GM18873 (cell line): ENCODE results near the gene TRIO.

ENCODE experiments used
- ATAC-seq: cut with Tn5 transposase; IDR thresholded peaks from one replicate; pipeline ENCODE4 v1.9.1; 2021; ENCODE audit warnings: mild to moderate bottlenecking, moderate library complexity, moderate number of reproducible peaks; ENCODE audit not compliant: unreplicated experiment, low FRiP score

Gene TRIO

GRCh38 chr5:14183187-14183939 lies 40.2 kb downstream of the TRIO start:
- ATAC-seq, result no peak

GRCh38 chr5:14184082-14184481 lies 40.9 kb downstream of the TRIO start:
- no peak for ATAC-seq

- ATAC-seq, result no peak
These were observed 41.6 kb downstream of the TRIO start for GRCh38 chr5:14184725-14185124.

DNA sequence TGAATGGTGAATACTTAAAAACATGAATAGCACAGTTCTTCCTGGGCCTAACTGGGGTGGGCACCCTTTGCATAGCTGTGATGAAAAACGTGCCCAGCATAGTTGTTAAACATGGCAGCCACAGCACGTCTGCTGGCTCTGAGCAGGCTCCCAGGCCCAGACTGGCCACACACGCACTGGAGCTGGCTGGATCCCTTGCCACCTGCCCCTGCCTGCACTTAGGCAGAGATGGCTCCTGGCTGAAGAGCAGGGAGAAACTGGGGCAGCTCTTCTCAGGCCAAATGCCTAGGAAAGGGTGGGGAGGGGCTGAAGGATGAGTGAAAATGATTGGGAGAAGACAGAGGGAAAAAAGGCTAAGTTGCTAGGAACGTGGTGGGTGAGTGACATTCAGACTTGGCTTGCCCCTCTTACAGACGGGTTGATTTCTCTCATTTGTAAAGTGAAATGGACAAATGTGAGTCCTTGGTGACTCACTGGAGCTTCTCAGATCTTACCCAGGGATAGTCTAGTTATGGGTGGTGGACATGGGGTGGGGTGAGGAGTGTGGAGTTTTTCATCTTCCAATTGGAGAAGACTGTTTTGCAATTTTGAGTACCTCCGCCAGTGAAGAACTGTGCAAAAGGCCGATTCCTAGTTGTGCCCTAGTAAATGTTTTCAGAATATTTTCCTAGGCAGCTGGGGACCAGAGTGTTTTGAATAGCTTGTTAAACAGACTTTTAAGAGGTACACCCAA lies 42.4 kb downstream of the TRIO start:
- no peak for ATAC-seq

DNA sequence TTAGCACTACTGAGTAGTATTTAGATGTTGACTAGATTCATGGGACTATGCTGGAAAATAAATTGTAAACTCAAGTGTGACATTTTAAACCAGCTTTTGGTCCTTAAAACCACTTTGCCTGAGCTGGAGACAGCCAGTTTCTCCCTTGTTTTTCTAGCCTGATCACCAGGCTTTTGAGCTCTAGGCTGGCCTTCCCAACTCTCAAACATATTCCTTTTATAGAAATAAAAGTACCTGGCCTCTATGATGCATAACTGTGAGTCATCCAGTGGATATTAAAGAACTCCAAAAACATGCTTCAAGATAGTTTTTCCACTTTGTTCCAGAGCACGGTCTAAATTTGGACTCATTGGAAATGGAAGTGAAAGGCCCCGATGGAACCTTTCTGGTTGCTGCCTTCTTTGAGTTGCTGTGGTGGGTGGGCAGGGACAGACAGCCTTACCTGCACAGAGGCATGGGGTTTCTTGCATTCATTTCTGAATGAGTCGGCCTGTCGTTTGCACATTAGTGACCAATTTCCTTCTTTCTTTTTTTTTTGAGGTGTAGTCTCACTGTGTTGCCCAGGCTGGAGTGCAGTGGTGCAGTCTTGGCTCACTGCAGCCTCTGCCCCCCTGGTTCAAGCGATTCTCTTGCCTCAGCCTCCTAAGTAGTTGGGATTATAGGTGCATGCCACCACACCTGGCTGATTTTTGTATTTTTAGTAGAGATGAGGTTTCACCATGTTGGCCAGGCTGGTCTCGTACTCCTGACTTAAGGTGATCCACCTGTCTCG lies 43.1 kb downstream of the TRIO start:
- ATAC-seq, result no peak

GRCh38 chr5:14187157-14187556 lies 44.0 kb downstream of the TRIO start:
- no peak for ATAC-seq

DNA sequence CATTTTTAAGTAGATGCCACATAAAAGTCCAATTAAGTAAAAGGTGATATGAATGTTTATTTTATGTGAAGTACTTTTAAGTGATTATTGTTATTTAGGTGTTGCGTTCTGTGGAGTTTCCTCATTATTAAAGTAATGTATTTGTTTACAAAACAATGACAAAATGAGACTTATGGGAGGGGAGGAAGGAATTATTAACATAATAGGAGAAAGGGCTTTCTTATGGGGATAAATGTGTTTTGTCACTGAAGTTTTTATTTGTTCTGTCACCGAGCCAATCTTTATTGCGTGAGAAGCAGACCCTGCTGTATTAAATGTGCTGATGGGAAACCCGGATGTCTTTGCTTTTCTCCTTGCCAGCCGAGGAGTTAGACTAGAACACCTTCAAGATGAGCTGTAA lies 44.5 kb downstream of the TRIO start:
- ATAC-seq, result no peak

DNA sequence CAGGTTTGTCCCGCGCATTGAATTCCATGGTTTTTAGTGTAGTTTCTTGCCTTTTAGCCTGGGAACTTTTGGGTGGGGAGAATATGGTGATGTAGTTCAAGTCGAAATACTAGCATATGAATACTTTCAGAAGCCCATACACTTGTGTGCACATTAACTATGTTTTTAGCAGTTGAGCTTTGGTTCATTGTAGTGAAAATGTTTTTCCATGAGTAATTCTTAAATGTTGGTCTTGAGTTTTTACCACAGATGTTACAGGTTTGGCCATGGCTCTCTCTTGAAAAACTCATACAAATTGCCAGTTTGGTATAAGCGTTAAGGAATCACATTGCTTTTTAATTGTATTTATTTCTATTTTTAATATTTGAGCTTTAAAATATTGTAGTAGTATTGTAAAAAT lies 45.6 kb downstream of the TRIO start:
- ATAC-seq, result no peak

- no peak for ATAC-seq
These were observed 46.5 kb downstream of the TRIO start for GRCh38 chr5:14189680-14190079.

DNA sequence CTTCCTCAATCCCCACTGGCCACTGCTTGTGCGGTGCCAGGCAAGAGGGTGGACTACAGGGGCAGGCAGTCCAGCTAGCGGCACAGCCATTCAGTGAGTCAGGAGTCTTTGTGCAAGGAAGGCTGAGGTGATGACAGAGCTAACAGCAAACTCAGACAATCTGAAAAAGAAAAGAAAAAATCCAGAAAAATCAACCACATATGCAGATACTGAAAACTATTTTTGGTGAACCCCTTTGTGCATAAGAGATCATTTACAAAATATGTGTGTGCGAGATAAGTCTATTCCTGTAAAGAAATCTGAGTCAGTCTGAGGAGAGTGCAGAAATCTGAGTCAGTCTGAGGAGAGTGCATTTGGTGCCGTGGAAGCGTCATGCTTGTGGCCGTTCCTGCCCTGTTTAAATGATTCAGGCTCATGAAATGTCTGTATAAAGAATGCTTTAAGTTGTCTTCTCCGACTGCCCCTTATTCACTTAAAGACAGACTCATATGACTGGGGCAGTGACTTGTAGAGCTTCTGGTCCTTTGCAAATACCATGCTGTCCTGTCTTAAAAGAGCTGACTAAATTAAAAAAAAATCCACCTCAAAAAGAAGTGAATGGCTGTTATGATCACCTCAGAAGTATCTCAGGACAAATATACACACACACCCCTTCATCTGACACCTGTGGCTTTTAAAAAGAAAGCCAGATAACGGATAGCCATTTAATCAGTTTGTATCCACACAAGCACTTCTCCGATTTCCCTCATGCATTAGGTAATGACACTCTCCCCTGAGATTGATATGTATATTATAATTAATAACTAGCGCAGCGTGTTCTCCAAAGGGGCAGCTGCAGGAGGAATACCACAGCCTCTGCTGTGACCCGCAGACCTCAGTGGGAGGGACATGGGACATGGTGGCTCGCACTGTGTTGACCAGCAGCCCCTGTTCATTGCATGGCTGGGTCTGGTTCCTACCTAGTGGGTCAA lies 47.3 kb downstream of the TRIO start:
- no peak for ATAC-seq

DNA sequence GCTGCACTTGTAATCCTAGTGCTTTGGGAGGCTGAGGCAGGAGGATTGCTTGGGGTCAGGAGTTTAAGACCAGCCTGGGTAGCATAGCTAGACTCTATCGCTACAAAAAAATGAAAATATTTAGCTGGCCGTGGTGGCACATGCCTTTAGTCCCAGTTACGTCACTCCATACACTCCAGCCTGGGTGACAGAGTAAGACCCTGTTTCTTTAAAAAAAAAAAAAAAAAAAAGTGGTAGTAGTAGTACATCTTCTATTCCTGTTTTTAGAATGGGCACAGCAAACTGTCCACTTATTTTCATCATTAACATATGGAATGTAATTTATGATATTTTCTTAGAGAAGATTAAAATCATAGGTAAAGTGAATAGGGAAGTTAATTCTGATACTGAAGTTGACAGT lies 48.2 kb downstream of the TRIO start:
- ATAC-seq, result no peak

DNA sequence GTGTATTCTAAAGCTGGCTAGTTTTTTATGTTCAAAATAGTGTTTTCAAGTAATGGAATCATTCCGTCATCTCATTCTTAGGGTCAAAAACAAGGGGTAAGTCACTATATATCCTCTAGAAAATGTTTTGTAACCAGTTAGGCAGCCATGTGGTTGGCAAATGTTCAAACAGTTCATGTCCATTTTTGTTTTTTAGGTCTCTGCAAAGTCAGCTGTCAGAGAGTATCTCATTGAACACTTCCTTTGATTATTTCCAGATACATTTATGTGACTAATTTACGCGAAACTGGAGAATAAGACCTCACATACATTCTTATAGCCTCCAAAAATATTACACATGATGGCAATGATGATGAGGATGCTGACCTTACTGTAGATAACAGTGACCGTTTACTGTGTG lies 50.4 kb downstream of the TRIO start:
- ATAC-seq, result no peak

GRCh38 chr5:14195588-14195987 lies 52.4 kb downstream of the TRIO start:
- no peak for ATAC-seq

DNA sequence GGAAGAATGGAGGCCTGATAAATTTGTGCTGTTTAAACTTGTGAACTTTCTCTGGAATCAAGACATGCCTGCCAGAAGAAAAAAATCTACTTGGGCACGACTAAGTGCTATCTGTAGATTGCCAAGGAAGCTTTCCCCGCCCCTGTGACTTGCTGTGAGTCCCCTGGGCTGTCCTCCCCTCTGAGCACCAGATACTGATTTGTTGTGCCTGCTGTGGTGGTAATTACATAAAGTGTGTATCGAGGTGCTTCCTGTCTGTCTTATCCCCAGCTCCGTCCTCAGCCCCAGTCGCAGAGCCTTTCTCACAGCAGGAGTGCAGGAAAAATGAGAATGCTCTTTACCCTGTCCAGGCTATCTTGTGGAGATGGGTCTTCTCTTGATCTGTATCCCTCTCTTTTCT lies 53.9 kb downstream of the TRIO start:
- ATAC-seq, result no peak

- no peak for ATAC-seq
These were observed 56.8 kb downstream of the TRIO start for GRCh38 chr5:14199902-14200301.

DNA sequence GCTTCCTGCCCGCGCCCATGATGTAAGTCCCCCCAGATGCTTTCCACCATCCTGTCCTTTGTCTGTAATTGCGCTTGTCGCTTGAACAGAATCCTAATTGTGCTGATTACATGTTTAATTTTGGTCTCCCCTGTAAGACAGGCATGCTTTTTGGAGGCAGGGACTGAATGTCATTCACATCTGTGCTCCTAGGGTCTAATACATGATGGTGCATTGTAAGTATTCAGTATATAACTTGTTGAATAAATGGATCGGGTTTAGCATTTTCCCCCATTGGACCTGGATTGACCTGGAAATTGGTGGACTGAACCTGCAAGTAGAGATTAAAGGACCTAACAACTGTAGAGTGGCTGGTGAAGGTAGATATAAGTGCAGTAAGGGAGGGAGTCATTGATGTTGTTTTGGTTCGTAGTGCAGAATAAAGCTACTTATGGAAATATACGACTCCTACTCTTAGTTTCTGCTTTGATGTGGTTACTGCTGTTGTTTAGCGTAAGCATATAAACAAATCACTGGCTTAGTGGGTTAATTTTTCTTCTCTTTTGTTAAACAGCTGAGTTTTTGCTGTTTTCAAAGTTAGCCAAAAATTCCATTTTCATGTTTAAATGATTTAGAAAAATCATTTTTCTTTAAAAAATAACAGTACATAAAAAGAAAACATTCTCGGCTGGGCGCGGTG lies 57.3 kb downstream of the TRIO start:
- no peak for ATAC-seq

DNA sequence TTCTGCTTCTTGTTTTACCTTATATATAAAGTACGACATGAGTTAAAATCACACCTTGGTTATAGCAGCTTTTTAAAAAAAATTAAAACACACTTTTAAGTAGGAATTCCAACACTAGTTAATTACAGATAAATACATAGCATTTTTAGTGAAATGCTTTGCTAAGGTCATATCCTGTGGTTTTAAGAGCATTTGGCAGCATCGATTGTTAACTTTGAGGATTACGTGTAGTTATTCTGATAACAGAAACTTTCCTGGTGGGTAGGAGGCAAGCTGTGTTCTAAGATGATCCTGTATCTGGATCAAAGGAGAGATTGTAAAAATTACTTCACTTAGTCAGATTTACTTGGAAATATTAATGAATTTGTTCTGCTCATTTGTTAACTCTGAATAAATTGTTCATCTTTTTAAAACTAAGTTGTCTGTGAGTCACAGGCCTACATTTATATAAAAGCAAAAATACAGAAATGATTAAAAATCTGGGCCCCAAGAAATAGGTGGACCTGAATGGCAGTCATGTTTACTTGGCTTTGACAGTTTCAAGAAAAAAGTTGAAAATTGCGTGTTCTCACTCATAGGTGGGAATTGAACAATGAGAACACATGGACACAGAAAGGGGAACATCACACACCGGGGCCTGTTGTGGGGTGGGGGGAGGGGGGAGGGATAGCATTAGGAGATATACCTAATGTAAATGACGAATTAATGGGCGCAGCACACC lies 58.3 kb downstream of the TRIO start:
- ATAC-seq, result no peak

GRCh38 chr5:14202462-14202861 lies 59.3 kb downstream of the TRIO start:
- peak; percentile 39 for ATAC-seq
